ENCODE data around the gene HEBP2.
"Not testable (repeated sequence)": the region's sequence is repeated elsewhere in the genome, so short reads cannot be mapped to it uniquely, and the experiment has no call there.

The HEBP2 gene

GRCh38 chr6:138403801-138404665 lies at the start of gene HEBP2:
Gene HEBP2, plus strand, starts transcription at chr6:138404223. Its CDS starts 273 bp downstream, at chr6:138404496.
- DNase-seq (ENCODE audit: low spot score), result peak; percentile 85

- DNase-seq (ENCODE audit: low spot score), result no peak
Measured at GRCh38 chr6:138357928-138358327, 46.1 kb upstream of the HEBP2 start.

GRCh38 chr6:138368684-138369083 lies 35.3 kb upstream of the HEBP2 start:
- not testable (repeated sequence) for DNase-seq (ENCODE audit: low spot score)

- DNase-seq (ENCODE audit: low spot score), result no peak
Measured at GRCh38 chr6:138370631-138371451, 33.2 kb upstream of the HEBP2 start.

- DNase-seq (ENCODE audit: low spot score), result no peak
Measured at GRCh38 chr6:138371452-138371711, 32.6 kb upstream of the HEBP2 start.

GRCh38 chr6:138371720-138372119 lies 32.3 kb upstream of the HEBP2 start:
- no peak for DNase-seq (ENCODE audit: low spot score)

GRCh38 chr6:138372711-138373463 lies 31.1 kb upstream of the HEBP2 start:
- no peak for DNase-seq (ENCODE audit: low spot score)

GRCh38 chr6:138374230-138374629 lies 29.8 kb upstream of the HEBP2 start:
- DNase-seq (ENCODE audit: low spot score), result no peak

- DNase-seq (ENCODE audit: low spot score), result no peak
Measured at GRCh38 chr6:138374815-138375214, 29.2 kb upstream of the HEBP2 start.

GRCh38 chr6:138377042-138377441 lies 27.0 kb upstream of the HEBP2 start:
- no peak for DNase-seq (ENCODE audit: low spot score)

- DNase-seq (ENCODE audit: low spot score), result no peak
Measured at GRCh38 chr6:138377844-138378243, 26.2 kb upstream of the HEBP2 start, which contains the start of gene SMIM28. Gene SMIM28, plus strand, starts transcription at chr6:138377905. Its CDS starts 168 bp downstream, at chr6:138378073.

GRCh38 chr6:138378463-138378862 lies 25.6 kb upstream of the HEBP2 start:
- no peak for DNase-seq (ENCODE audit: low spot score)

- no peak for DNase-seq (ENCODE audit: low spot score)
Measured at GRCh38 chr6:138382498-138383265, 21.3 kb upstream of the HEBP2 start.

GRCh38 chr6:138383776-138384175 lies 20.2 kb upstream of the HEBP2 start:
- DNase-seq (ENCODE audit: low spot score), result no peak

- no peak for DNase-seq (ENCODE audit: low spot score)
Measured at GRCh38 chr6:138386897-138387296, 17.1 kb upstream of the HEBP2 start.

GRCh38 chr6:138387577-138388368 lies 16.2 kb upstream of the HEBP2 start:
- no peak for DNase-seq (ENCODE audit: low spot score)

GRCh38 chr6:138389551-138389950 lies 14.5 kb upstream of the HEBP2 start:
- DNase-seq (ENCODE audit: low spot score), result no peak

- DNase-seq (ENCODE audit: low spot score), result no peak
Measured at GRCh38 chr6:138393871-138394783, 9.9 kb upstream of the HEBP2 start.

GRCh38 chr6:138396709-138397108 lies 7.3 kb upstream of the HEBP2 start:
- DNase-seq (ENCODE audit: low spot score), result no peak
